AG09309 (cell line): ENCODE results near the gene CRABP2.
A peak's percentile ranks its signal among the peaks of the same experiment; 100 is the strongest.

Experiments used
- DNase-seq: peaks from one replicate; pipeline ENCODE4 v3.0.0-alpha.2; 2010; ENCODE audit warnings: low read depth
- H3K4me3 ChIP-seq: 2 replicates; pipeline ENCODE4 v1.5.1; 2011; ENCODE audit warnings: mild to moderate bottlenecking, low read depth, low read length, moderate library complexity; ENCODE audit not compliant: control insufficient read depth
- TF ChIP-seq, protein P1 (sequence below): IDR thresholded peaks from 2 replicates; pipeline ENCODE4 v1.5.1; 2011; ENCODE audit warnings: mild to moderate bottlenecking, low read depth, low read length, inconsistent platforms; ENCODE audit not compliant: insufficient read depth, control insufficient read depth; ENCODE audit errors: missing control alignments

CRABP2 gene

DNA sequence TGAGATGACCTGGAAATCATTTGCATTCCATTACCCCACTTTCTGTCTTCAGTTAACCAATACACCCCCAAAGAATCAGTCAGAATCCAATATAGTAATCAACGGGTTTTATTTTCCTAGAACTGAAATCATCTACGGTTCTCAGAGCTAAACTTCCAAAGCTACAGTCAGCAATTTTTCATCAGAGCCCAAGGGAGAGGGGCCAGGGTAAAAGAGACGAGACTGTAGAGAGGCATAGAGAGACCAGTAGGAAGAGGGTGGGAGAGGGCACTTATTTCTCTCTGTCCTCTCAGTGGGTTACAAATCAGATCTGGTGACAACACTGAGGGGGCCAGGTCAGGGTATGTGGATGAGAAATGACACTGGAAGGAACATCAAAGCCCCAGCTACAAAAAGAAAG is 36.6 kb upstream of the CRABP2 start:
- DNase-seq: no peak
- no peak overlapping the region for H3K4me3 ChIP-seq
- TF ChIP-seq, protein P1, sequence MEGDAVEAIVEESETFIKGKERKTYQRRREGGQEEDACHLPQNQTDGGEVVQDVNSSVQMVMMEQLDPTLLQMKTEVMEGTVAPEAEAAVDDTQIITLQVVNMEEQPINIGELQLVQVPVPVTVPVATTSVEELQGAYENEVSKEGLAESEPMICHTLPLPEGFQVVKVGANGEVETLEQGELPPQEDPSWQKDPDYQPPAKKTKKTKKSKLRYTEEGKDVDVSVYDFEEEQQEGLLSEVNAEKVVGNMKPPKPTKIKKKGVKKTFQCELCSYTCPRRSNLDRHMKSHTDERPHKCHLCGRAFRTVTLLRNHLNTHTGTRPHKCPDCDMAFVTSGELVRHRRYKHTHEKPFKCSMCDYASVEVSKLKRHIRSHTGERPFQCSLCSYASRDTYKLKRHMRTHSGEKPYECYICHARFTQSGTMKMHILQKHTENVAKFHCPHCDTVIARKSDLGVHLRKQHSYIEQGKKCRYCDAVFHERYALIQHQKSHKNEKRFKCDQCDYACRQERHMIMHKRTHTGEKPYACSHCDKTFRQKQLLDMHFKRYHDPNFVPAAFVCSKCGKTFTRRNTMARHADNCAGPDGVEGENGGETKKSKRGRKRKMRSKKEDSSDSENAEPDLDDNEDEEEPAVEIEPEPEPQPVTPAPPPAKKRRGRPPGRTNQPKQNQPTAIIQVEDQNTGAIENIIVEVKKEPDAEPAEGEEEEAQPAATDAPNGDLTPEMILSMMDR: no peak

DNA sequence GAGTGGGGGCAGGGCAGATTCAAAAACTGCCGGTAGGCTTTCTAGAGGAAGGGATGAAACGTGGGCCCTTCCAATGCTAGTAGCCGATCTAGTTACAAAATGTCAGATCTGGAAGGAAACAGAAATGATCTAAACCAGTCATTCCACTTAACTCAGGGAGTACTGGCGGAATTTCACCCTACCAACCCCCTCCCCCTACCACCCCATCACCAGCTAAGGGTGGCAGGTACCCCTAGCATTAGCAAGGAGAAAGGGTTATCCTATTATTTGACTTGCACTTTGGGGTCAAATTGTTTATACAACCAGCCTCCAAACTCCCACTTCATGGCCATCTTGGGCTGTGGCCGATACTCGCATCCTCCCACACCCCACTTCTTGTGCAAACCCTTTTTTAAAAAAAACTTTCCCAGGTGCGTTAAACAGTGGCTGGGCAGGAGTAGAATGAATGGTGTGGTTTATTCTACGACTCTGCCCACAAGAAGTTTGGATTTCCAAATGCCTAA is 36.1 kb upstream of the CRABP2 start:
- H3K4me3 ChIP-seq: no peak overlapping the region
- TF ChIP-seq, protein P1: no peak
- no peak for DNase-seq

DNA sequence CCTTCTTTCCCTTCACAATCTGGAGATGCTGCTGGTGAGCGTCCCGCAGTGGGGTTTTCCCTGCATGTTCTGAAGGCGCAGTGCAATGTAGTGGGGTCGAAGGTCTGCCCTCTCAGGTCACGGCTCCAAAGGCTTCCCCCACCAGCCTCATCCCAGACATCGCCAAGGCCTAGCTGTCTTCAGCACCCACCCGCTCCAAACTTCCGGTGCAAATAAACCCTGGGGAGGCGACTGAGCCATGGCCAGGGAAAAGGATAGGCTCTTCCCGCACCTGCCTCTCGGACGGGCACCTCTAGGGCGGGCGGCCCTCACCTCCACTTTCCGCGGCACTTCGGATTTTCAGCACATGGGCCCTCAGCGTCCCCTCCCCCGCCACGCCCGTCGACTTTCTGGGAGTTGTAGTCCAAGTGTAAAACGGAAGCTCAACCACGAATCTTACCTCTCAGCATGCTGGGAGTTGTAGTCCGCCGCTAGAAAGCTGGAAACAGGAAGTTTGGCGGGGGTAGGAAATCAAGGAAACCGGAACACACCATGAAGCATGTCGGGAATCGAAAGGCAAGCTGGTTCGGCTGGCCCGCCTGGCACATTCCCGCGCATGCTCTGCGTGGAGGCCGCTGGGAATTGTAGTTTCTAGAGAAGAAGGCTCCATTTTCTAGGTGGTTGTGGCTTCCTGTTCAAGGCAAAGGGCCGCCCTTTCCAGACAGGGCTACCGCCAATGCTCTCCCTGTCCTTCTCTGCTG is 35.5 kb upstream of the CRABP2 start, which contains the start of gene MRPL24:
TSS of gene MRPL24 (minus strand) at position 348 of the 740 bp plus-strand sequence. CDS start 2,384 bp downstream, outside the sequence.
- peak; percentile 98 for DNase-seq
- H3K4me3 ChIP-seq: peak within 1 kb of the TSS; percentile 78
- TF ChIP-seq, protein P1: no peak

DNA sequence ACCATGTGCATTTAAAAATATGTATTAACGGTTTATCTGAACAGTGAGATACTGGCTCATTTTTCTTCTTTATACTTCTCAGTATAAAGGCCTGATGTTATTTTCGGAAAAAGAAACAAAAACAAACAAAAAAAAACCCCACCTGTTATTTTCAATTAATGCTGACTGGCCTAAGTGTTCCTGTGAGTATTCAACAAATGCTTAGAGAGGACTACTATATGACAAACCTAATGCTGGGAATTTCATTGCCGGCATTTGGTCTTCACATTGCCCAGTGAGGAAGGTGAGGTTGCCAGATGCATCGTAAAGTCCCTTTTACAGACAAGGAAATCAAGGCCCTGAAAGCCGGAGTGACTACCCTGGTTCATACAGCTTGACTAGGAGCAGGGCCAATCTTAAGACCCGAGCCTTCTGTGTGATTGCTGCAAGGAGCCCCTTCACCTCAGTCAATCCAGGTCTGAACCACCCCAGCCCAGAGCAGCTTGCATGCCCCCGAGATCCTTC is 34.9 kb upstream of the CRABP2 start:
- TF ChIP-seq, protein P1: no peak

DNA sequence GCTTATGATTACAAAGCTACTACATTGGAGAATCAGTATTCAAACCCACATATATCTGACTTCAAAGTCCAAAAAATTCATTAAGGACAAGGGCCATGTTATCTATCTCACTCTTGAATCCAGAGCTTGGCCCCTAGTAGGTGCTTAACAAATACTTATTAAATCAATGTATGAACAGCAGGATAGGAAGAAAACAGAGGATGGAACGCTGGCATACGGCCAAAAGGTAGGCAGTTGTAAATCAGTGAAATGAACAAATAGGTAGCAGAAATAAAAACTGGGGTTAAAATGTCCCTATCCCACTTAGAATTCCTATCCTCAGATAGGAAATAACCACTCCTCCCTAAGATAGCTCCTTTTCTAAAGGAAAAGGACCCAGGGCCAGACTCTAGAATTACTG is 33.5 kb upstream of the CRABP2 start:
- DNase-seq: no peak
- H3K4me3 ChIP-seq: no peak overlapping the region
- TF ChIP-seq, protein P1: no peak

More for the DNA sequence above, 34.9 kb upstream of the CRABP2 start:
- H3K4me3 ChIP-seq: peak overlapping the region; percentile 78
- DNase-seq: no peak

DNA sequence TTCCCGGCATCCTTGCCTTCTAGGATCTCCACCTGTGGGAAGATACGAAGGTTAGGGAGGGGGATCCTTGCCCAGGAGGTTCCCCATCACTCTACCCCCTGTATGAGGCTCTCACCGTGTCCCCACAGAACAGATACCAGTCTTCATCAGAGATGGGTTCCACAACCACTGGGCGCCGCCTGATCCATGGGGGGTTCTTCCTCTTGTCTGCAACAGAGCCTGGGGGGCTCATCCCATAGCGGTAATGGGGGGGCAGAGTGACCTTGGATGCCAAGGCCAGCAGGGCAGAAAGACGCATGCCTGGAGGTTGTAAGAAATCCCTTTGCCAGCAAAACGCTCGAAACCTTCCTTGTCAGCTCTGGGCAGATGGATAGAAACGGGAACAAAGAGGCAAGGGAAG is 33.0 kb upstream of the CRABP2 start:
- DNase-seq: no peak
- H3K4me3 ChIP-seq: no peak overlapping the region
- TF ChIP-seq, protein P1: no peak
